PFSK-1 (cell line): Measurements from ENCODE around the gene SFI1.

Source experiments
- POLR2AphosphoS5 ChIP-seq: IDR thresholded peaks from 2 replicates; pipeline ENCODE4 v1.6.1; 2012; ENCODE audit warnings: low read depth, mild to moderate bottlenecking, control low read depth, low read length, moderate library complexity
- SIN3A ChIP-seq: IDR thresholded peaks from 2 replicates; pipeline ENCODE4 v1.6.1; 2012; ENCODE audit warnings: mild to moderate bottlenecking, low read length, moderate library complexity, borderline replicate concordance; ENCODE audit not compliant: insufficient read depth
- TAF1 ChIP-seq: IDR thresholded peaks from 2 replicates; pipeline ENCODE4 v1.6.1; 2012; ENCODE audit warnings: low read length, control low read depth, borderline replicate concordance; ENCODE audit not compliant: insufficient read depth

GRCh38 chr22:31491218-31491962 lies 4.9 kb upstream of the SFI1 start:
- TF ChIP-seq POLR2AphosphoS5 (no peak), TAF1 (no peak), SIN3A (no peak)
